PC-3 (cell line): Measurements from ENCODE around the gene IGSF8. TPM values are rescaled to one million over a fixed set of nuclear protein-coding genes. Genes with fewer than 3 reads are reported as not detected.

Experiments used
- ATAC-seq: fragments of 200-7000 bp; cut with Tn5 transposase; 2 replicates; pipeline ENCODE4 v1.9.1; 2020; ENCODE audit warnings: mild to moderate bottlenecking, moderate library complexity
- BruUV-seq: library from RNA; stranded (reverse); fragments of 400-500 nt; replicated peaks from 2 replicates; lab custom pipeline; 2021; lab: Mats Ljungman, UMichigan
- CTCF ChIA-PET: fragments of 300-600 bp; sonication (Branson Sonifier 250); formaldehyde crosslinking; loops from one replicate; lab custom pipeline; 2022; ENCODE audit warnings: antibody characterized with exemption; lab: Charles Lee
- POLR2A ChIA-PET: fragments of 300-600 bp; sonication (Branson Sonifier 250); formaldehyde crosslinking; loops from one replicate; lab custom pipeline; 2022; ENCODE audit warnings: antibody characterized with exemption; ENCODE audit not compliant: unreplicated experiment; lab: Charles Lee
- DNase-seq: peaks from one replicate; pipeline ENCODE4 v3.0.0-alpha.2; 2015
- H2AFZ ChIP-seq: fragments of 300-600 bp; sonication (generic); 2 replicates; pipeline ENCODE4 v1.6.0; 2016; ENCODE audit warnings: antibody characterized with exemption, low read length
- H3F3A ChIP-seq: fragments of 300-600 bp; sonication (generic); one replicate; pipeline ENCODE4 v1.6.0; 2017; ENCODE audit warnings: antibody characterized with exemption, low read length, control low read depth, mild to moderate bottlenecking; ENCODE audit not compliant: unreplicated experiment
- H3K27ac ChIP-seq: fragments of 300-600 bp; sonication (generic); 2 replicates; pipeline ENCODE4 v1.5.1; 2016; ENCODE audit warnings: mild to moderate bottlenecking, low read length
- H3K27me3 ChIP-seq: fragments of 300-600 bp; sonication (generic); 2 replicates; pipeline ENCODE4 v1.6.1; 2016; ENCODE audit warnings: low read length, mixed read lengths
- H3K36me3 ChIP-seq: fragments of 300-600 bp; sonication (generic); 2 replicates; pipeline ENCODE4 v1.6.1; 2016; ENCODE audit warnings: low read depth, mixed run types, low read length, mixed read lengths
- H3K4me1 ChIP-seq: fragments of 300-600 bp; sonication (generic); 2 replicates; pipeline ENCODE4 v1.5.1; 2016; ENCODE audit warnings: low read length; ENCODE audit not compliant: insufficient read depth
- H3K4me2 ChIP-seq: fragments of 300-600 bp; sonication (generic); 2 replicates; pipeline ENCODE4 v1.6.0; 2016; ENCODE audit warnings: low read length
- H3K4me3 ChIP-seq: fragments of 300-600 bp; sonication (generic); 2 replicates; pipeline ENCODE4 v1.5.1; 2016; ENCODE audit warnings: mild to moderate bottlenecking, low read length, mixed read lengths
- H3K79me2 ChIP-seq: fragments of 300-600 bp; sonication (generic); 2 replicates; pipeline ENCODE4 v1.6.1; 2017; ENCODE audit warnings: low read length, mixed read lengths
- H3K9ac ChIP-seq: fragments of 300-600 bp; sonication (generic); 2 replicates; pipeline ENCODE4 v1.6.0; 2016; ENCODE audit warnings: mild to moderate bottlenecking, low read length
- H3K9me2 ChIP-seq: fragments of 300-600 bp; sonication (generic); replicated peaks from 2 replicates; pipeline ENCODE4 v1.6.1; 2016; ENCODE audit warnings: mixed run types, low read length, mixed read lengths
- H3K9me3 ChIP-seq: fragments of 300-600 bp; sonication (generic); 2 replicates; pipeline ENCODE4 v1.6.1; 2016; ENCODE audit warnings: low read length, mixed read lengths
- H4K20me1 ChIP-seq: fragments of 300-600 bp; sonication (generic); 2 replicates; pipeline ENCODE4 v1.6.1; 2016; ENCODE audit warnings: low read length, mixed read lengths
- EZH2 ChIP-seq: fragments of 300-600 bp; sonication (generic); IDR thresholded peaks from one replicate; pipeline ENCODE4 v1.6.1; 2017; ENCODE audit warnings: antibody characterized with exemption, mild to moderate bottlenecking, low read length; ENCODE audit not compliant: unreplicated experiment
- EZH2phosphoT487 ChIP-seq: fragments of 300-600 bp; sonication (generic); IDR thresholded peaks from 2 replicates; pipeline ENCODE4 v1.6.1; 2018; ENCODE audit warnings: mild to moderate bottlenecking, antibody characterized with exemption, low read length, borderline replicate concordance
- intact Hi-C: fragments of 100-400 bp; cut with micrococcal nuclease; formaldehyde crosslinking; loops from 2 replicates; pipeline ENCODE4 v1.9.0; 2023
- total RNA-seq: library from RNA; depleted of rRNA; stranded (reverse); fragments of >200 nt; gene quantifications from 2 replicates; pipeline ENCODE4 v1.2.3, GENCODE V29; 2014
- TF ChIP-seq, protein P1 (sequence below): fragments of 300-600 bp; sonication (generic); conservative IDR thresholded peaks from 2 replicates; pipeline ENCODE4 v1.5.1; 2017; ENCODE audit warnings: antibody characterized with exemption, low read depth, mild to moderate bottlenecking, low read length

The IGSF8 gene
- total RNA-seq, 1 experiment from 2014 or later: 37.1 TPM

DNA sequence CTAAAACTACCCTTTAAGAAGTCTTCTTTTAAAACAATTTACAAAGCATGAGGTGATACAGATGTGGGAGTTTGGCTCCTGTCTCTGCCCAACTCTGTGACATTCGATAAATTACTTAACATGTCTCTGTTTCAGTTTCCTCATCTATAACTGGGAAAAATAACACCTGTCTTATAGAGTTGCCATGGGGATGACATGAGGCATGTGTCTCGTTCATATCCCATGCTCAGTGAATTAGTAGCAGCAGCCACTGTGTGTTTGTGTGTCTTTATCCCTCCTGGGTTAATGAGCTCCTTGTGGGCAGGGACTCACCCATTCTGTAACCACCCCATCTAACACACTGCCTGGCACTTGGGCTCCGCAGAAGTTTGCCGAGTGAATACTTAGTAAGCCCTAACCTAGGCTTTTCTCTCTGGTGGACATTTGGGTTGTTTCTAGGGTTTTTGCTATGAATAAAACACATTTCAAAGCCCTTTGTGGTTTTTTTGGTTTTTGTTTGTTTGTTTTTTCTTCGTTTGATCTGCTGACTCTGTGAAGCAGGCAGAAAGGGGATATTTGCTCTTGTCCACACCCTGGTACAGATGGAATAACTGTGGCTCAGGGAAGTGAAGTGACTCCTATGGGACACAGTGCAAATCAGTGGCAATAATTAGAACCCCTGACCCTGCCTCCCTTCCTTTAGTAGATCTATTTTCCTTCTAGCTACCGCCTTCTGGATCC is 17.9 kb downstream of the IGSF8 start:
- Histone ChIP-seq H3K4me1 (peaks cover 9% of the 10 kb centered on the region), H3K36me3 (no peaks in the 10 kb centered on the region), H3K9ac (no peak overlapping the region), H3F3A (no peaks in the 10 kb centered on the region), H3K4me2 (no peak overlapping the region), H3K9me3 (no peaks in the 10 kb centered on the region), H2AFZ (no peak overlapping the region), H3K4me3 (no peak overlapping the region), H3K79me2 (no peaks in the 10 kb centered on the region), H3K9me2 (no peaks in the 10 kb centered on the region), H3K27me3 (peaks cover 39% of the 10 kb centered on the region), H3K27ac (no peak overlapping the region), H4K20me1 (no peaks in the 10 kb centered on the region)
- DNase-seq (no peak), ATAC-seq (no peak)
- intact Hi-C loops: loop anchor here (5.0 kb wide), 2 partner anchors 143 to 948 kb away; no protein-coding TSS in a partner anchor
- CTCF ChIA-PET: no interaction called here
- TF ChIP-seq EZH2phosphoT487 (no peak), EZH2 (no peak)
- TF ChIP-seq, protein P1, sequence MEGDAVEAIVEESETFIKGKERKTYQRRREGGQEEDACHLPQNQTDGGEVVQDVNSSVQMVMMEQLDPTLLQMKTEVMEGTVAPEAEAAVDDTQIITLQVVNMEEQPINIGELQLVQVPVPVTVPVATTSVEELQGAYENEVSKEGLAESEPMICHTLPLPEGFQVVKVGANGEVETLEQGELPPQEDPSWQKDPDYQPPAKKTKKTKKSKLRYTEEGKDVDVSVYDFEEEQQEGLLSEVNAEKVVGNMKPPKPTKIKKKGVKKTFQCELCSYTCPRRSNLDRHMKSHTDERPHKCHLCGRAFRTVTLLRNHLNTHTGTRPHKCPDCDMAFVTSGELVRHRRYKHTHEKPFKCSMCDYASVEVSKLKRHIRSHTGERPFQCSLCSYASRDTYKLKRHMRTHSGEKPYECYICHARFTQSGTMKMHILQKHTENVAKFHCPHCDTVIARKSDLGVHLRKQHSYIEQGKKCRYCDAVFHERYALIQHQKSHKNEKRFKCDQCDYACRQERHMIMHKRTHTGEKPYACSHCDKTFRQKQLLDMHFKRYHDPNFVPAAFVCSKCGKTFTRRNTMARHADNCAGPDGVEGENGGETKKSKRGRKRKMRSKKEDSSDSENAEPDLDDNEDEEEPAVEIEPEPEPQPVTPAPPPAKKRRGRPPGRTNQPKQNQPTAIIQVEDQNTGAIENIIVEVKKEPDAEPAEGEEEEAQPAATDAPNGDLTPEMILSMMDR: no peak
- no TSS peak for BruUV-seq
- POLR2A ChIA-PET: no interaction called here

DNA sequence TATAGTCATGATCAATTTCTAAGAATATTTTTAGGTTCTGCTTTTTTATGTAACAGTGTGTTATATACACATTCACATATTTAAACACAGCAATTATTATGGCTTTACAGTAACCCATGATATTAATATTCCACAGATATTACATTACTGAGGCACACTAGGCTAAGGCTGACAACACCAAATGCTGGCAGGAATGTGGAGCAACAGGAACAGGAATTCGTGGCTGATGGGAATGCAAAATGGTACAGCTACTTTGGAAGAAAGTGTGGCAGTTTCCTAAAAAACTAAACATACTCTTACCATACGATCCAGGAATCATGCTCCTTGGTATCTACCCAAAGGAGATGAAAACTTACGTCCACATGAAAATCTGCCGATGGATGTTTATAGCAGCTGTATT is 19.0 kb downstream of the IGSF8 start:
- no TSS peak for BruUV-seq
- Histone ChIP-seq H3K4me2 (no peak overlapping the region), H3K9ac (no peak overlapping the region), H3K4me1 (peaks cover 9% of the 10 kb centered on the region), H2AFZ (no peak overlapping the region), H4K20me1 (no peaks in the 10 kb centered on the region), H3K36me3 (no peaks in the 10 kb centered on the region), H3K9me2 (no peaks in the 10 kb centered on the region), H3K79me2 (no peaks in the 10 kb centered on the region), H3K9me3 (no peaks in the 10 kb centered on the region), H3K4me3 (no peak overlapping the region), H3K27ac (no peak overlapping the region), H3K27me3 (peaks cover 48% of the 10 kb centered on the region), H3F3A (no peaks in the 10 kb centered on the region)
- no peak for TF ChIP-seq EZH2
- no peak for TF ChIP-seq EZH2phosphoT487
- TF ChIP-seq, protein P1: no peak
- DNase-seq (no peak), ATAC-seq (no peak)
- POLR2A ChIA-PET: no interaction called here
- CTCF ChIA-PET: interaction anchor here (1.9 kb wide), 1 partner anchor 33 kb away, joined by 7 read pairs; no protein-coding TSS in a partner anchor
- intact Hi-C loops: no loop called here
